ENCODE results near the gene FRRS1. TPM values are rescaled to one million over a fixed set of nuclear protein-coding genes. Genes with fewer than 3 reads are reported as not detected.
A peak's percentile ranks its signal among the peaks of the same experiment; 100 is the strongest.

FRRS1 gene
- total and polyA plus RNA-seq, 3 donors from 2014 or later: 1.7 to 7.6 (median 6.1) TPM

- intact Hi-C loops (cut with DNase I; ENCODE audit: low total_unique reads): no loop called here
- Histone ChIP-seq H3K36me3 (ENCODE audit: low read depth, missing control alignments) (no peaks in the 10 kb centered on the region), H3K27ac (no peak overlapping the region), H3K4me3 (no peak overlapping the region), H3K9me3 (no peaks in the 10 kb centered on the region), H3K27me3 (no peaks in the 10 kb centered on the region), H3K4me1 (peaks cover 31% of the 10 kb centered on the region)
- TF ChIP-seq CTCF (IDR thresholded peaks at IDR 0.05): no peak
- no peak for TF ChIP-seq POLR2A (IDR thresholded peaks at IDR 0.05)
- DNase-seq: no peak
Measured at GRCh38 chr1:99771513-99771918, 5.1 kb upstream of the FRRS1 start.

GRCh38 chr1:99768524-99769245 is 2.2 kb upstream of the FRRS1 start:
- H3K4me1 ChIP-seq: peaks cover 31% of the 10 kb centered on the region
- H3K27ac ChIP-seq: peak overlapping the region; percentile 9 to 23
- 66 to 74% methylated on average over 6 of the region's 6 CpGs for WGBS, 2 donors
- no peak for DNase-seq
- intact Hi-C loops (cut with DNase I; ENCODE audit: low total_unique reads): no loop called here
- H3K27me3 ChIP-seq: no peaks in the 10 kb centered on the region
- no peaks in the 10 kb centered on the region for H3K9me3 ChIP-seq
- no peak overlapping the region for H3K4me3 ChIP-seq
- TF ChIP-seq CTCF (IDR thresholded peaks at IDR 0.05) (no peak), POLR2A (IDR thresholded peaks at IDR 0.05) (no peak)
- no peaks in the 10 kb centered on the region for H3K36me3 ChIP-seq (ENCODE audit: low read depth, missing control alignments)

GRCh38 chr1:99768104-99768503 is 1.7 kb upstream of the FRRS1 start:
- DNase-seq: no peak
- 39 to 50% methylated on average over 3 of the region's 3 CpGs for WGBS, 2 donors
- H3K4me3 ChIP-seq: no peak overlapping the region

GRCh38 chr1:99764909-99765308 is 1.5 kb downstream of the FRRS1 start:
- 54 to 72% methylated on average over 1 of the region's 1 CpG for WGBS, 2 donors
- peak overlapping the region in 1 of 2 donors; percentile 4 for H3K27ac ChIP-seq

More at GRCh38 chr1:99768104-99768503, 1.7 kb upstream of the FRRS1 start:
- Histone ChIP-seq H3K4me1 (peaks cover 31% of the 10 kb centered on the region), H3K27me3 (no peaks in the 10 kb centered on the region), H3K9me3 (no peaks in the 10 kb centered on the region), H3K36me3 (ENCODE audit: low read depth, missing control alignments) (no peaks in the 10 kb centered on the region), H3K27ac (peak overlapping the region; percentile 9 to 23)
- TF ChIP-seq CTCF (IDR thresholded peaks at IDR 0.05) (no peak), POLR2A (IDR thresholded peaks at IDR 0.05) (no peak)
- intact Hi-C loops (cut with DNase I; ENCODE audit: low total_unique reads): no loop called here

More at GRCh38 chr1:99764909-99765308, 1.5 kb downstream of the FRRS1 start:
- H3K36me3 ChIP-seq (ENCODE audit: low read depth, missing control alignments): no peaks in the 10 kb centered on the region
- no peak overlapping the region for H3K4me3 ChIP-seq
- DNase-seq: no peak
- no peaks in the 10 kb centered on the region for H3K27me3 ChIP-seq
- no peak for TF ChIP-seq CTCF (IDR thresholded peaks at IDR 0.05)
- no peak for TF ChIP-seq POLR2A (IDR thresholded peaks at IDR 0.05)
- peaks cover 19% of the 10 kb centered on the region for H3K4me1 ChIP-seq
- intact Hi-C loops (cut with DNase I; ENCODE audit: low total_unique reads): no loop called here
- H3K9me3 ChIP-seq: no peaks in the 10 kb centered on the region
